ENCODE measurements around the gene TXNDC17.

GRCh38 chr17:6639014-6639585 lies 1.8 kb upstream of the TXNDC17 start:
- no peak for TF ChIP-seq POLR2A (IDR thresholded peaks at IDR 0.05)
- TF ChIP-seq, protein P1, sequence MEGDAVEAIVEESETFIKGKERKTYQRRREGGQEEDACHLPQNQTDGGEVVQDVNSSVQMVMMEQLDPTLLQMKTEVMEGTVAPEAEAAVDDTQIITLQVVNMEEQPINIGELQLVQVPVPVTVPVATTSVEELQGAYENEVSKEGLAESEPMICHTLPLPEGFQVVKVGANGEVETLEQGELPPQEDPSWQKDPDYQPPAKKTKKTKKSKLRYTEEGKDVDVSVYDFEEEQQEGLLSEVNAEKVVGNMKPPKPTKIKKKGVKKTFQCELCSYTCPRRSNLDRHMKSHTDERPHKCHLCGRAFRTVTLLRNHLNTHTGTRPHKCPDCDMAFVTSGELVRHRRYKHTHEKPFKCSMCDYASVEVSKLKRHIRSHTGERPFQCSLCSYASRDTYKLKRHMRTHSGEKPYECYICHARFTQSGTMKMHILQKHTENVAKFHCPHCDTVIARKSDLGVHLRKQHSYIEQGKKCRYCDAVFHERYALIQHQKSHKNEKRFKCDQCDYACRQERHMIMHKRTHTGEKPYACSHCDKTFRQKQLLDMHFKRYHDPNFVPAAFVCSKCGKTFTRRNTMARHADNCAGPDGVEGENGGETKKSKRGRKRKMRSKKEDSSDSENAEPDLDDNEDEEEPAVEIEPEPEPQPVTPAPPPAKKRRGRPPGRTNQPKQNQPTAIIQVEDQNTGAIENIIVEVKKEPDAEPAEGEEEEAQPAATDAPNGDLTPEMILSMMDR (IDR thresholded peaks at IDR 0.05 in 4 of 5, conservative IDR thresholded peaks at IDR 0.05 in 1 of 5), result no peak
